HepG2 (cell line): ENCODE data around the gene GPR39. TPM values are rescaled to one million over a fixed set of nuclear protein-coding genes. Genes with fewer than 3 reads are reported as not detected.

Experiments
- ATAC-seq: fragments of 200-7000 bp; cut with Tn5 transposase; 3 replicates; pipeline ENCODE4 v1.9.1; 2020; ENCODE audit warnings: mild to moderate bottlenecking, moderate library complexity
- BruUV-seq: library from RNA; stranded (reverse); fragments of 400-500 nt; replicated peaks from 2 replicates; lab custom pipeline; 2021; lab: Mats Ljungman, UMichigan
- CTCF ChIA-PET: fragments of 300-600 bp; formaldehyde crosslinking; extraction: SDS; loops from one replicate; lab custom pipeline; 2021; ENCODE audit warnings: low total read pairs, inconsistent platforms, low intra/inter-chr PET ratio; lab: Yijun Ruan, JAX
- POLR2A ChIA-PET: fragments of 350-600 bp; sonication (Branson Sonifier 250); formaldehyde crosslinking; loops from one replicate; lab custom pipeline; 2020; ENCODE audit warnings: antibody characterized with exemption, inconsistent platforms; lab: Yijun Ruan, JAX
- DNase-seq: peaks from one replicate; pipeline ENCODE4 v3.0.0-alpha.2; 2015; ENCODE audit warnings: low spot score
- FAIRE-seq: peaks from 3 replicates; lab custom pipeline; 2011; peaks lifted over from hg19 to GRCh38; lab: Jason Lieb, UNC
- H2AFZ ChIP-seq: one replicate; pipeline ENCODE4 v1.6.1; 2011; ENCODE audit warnings: low read length, inconsistent platforms
- H3K27ac ChIP-seq: fragments of 300-600 bp; 3 replicates; pipeline ENCODE4 v1.8.0; 2011; ENCODE audit warnings: mixed run types, mild to moderate bottlenecking, mixed read lengths, low read length, inconsistent platforms; ENCODE audit not compliant: insufficient read depth; ENCODE audit errors: extremely low read length
- H3K27me3 ChIP-seq, 2 experiments: fragments of 200-600 bp in 1 of 2; 2 replicates in 1 of 2; 3 replicates in 1 of 2; pipeline versions ENCODE4 v1.6.0 to v1.8.0; 2011; ENCODE audit warnings: low read length in 2 of 2, mild to moderate bottlenecking in 2 of 2, moderate library complexity in 2 of 2, inconsistent platforms in 1 of 2; ENCODE audit not compliant: insufficient read depth in 2 of 2, control insufficient read depth in 1 of 2
- H3K36me3 ChIP-seq, 2 experiments: fragments of 200-600 bp in 1 of 2; replicated peaks in 1 of 2; 2 replicates in 1 of 2; 3 replicates in 1 of 2; pipeline versions ENCODE4 v1.5.1 to v1.8.0; 2011; ENCODE audit warnings: low read length in 2 of 2, inconsistent platforms in 1 of 2; ENCODE audit not compliant: insufficient read depth in 2 of 2, control insufficient read depth in 1 of 2
- H3K4me1 ChIP-seq: 2 replicates; pipeline ENCODE4 v1.5.1; 2012; ENCODE audit warnings: low read length, inconsistent platforms; ENCODE audit not compliant: insufficient read depth
- H3K4me2 ChIP-seq: 2 replicates; pipeline ENCODE4 v1.6.0; 2011; ENCODE audit warnings: low read depth, low read length, inconsistent platforms
- H3K4me3 ChIP-seq, 3 experiments: fragments of 200-600 bp in 1 of 3; sonication (generic), shearing (Covaris generic) in 1 of 3; replicated peaks in 1 of 3; 2 replicates each; pipeline ENCODE4 v1.5.1; 2011 to 2016; ENCODE audit warnings: low read length in 3 of 3, inconsistent platforms in 2 of 3, low read depth in 2 of 3, mild to moderate bottlenecking in 2 of 3, control low read depth in 1 of 3, mixed read lengths in 1 of 3; ENCODE audit not compliant: insufficient read depth in 1 of 3
- H3K79me2 ChIP-seq: one replicate; pipeline ENCODE4 v1.6.1; 2011; ENCODE audit warnings: low read length, inconsistent platforms; ENCODE audit not compliant: insufficient read depth
- H3K9ac ChIP-seq: 2 replicates; pipeline ENCODE4 v1.6.0; 2011; ENCODE audit warnings: mild to moderate bottlenecking, low read depth, low read length, inconsistent platforms; ENCODE audit not compliant: insufficient read depth
- H3K9me3 ChIP-seq: 2 replicates; pipeline ENCODE4 v1.5.1; 2012; ENCODE audit warnings: mild to moderate bottlenecking, low read length
- H4K20me1 ChIP-seq: 2 replicates; pipeline ENCODE4 v1.6.0; 2011; ENCODE audit warnings: inconsistent platforms, mild to moderate bottlenecking, low read length, moderate library complexity; ENCODE audit not compliant: insufficient read depth
- EEA1 ChIP-seq: sonication (generic); formaldehyde crosslinking; IDR thresholded peaks from 2 replicates; pipeline ENCODE4 v1.5.1; 2020; ENCODE audit warnings: mild to moderate bottlenecking, missing genetic modification reagents, borderline replicate concordance
- EED ChIP-seq: sonication (generic); formaldehyde crosslinking; IDR thresholded peaks from 2 replicates; pipeline ENCODE4 v1.5.0; 2020; ENCODE audit warnings: mild to moderate bottlenecking, missing genetic modification reagents
- HCFC1 ChIP-seq: fragments of 150-350 bp; IDR thresholded peaks from 2 replicates; pipeline ENCODE4 v1.6.1; 2014; ENCODE audit warnings: low read depth, low read length
- RBM22 ChIP-seq: fragments of 200-400 bp; formaldehyde crosslinking; optimal IDR thresholded peaks from 2 replicates; pipeline ENCODE3; 2017; ENCODE audit warnings: mild to moderate bottlenecking, low read length, moderate library complexity
- SMAD3 ChIP-seq: sonication (generic); formaldehyde crosslinking; IDR thresholded peaks from 2 replicates; pipeline ENCODE4 v1.4.0; 2020; ENCODE audit warnings: missing genetic modification reagents
- TARDBP ChIP-seq: sonication (generic); formaldehyde crosslinking; IDR thresholded peaks from 2 replicates; pipeline ENCODE4 v1.8.0; 2022; ENCODE audit warnings: mild to moderate bottlenecking, missing genetic modification reagents
- TBP ChIP-seq: sonication (generic); formaldehyde crosslinking; IDR thresholded peaks from 2 replicates; pipeline ENCODE4 v1.5.0; 2020; ENCODE audit warnings: missing genetic modification reagents
- ZFP36 ChIP-seq: fragments of 150-350 bp; IDR thresholded peaks from 2 replicates; pipeline ENCODE4 v1.6.1; 2018; ENCODE audit warnings: borderline replicate concordance, low read length, low read depth; ENCODE audit not compliant: partially characterized antibody
- ZNF431 ChIP-seq: sonication (generic); formaldehyde crosslinking; IDR thresholded peaks from 2 replicates; pipeline ENCODE4 v1.9.0; 2022; ENCODE audit warnings: missing genetic modification reagents, low read depth, mild to moderate bottlenecking, borderline replicate concordance
- ZNF468 ChIP-seq: sonication (generic); formaldehyde crosslinking; IDR thresholded peaks from 2 replicates; pipeline ENCODE4 v1.8.0; 2022; ENCODE audit warnings: mild to moderate bottlenecking, moderate library complexity, missing genetic modification reagents
- ZNF577 ChIP-seq: sonication (generic); formaldehyde crosslinking; IDR thresholded peaks from 2 replicates; pipeline ENCODE4 v1.4.0; 2020; ENCODE audit warnings: mild to moderate bottlenecking, low read depth, missing genetic modification reagents, borderline replicate concordance
- ZNF629 ChIP-seq: sonication (generic); formaldehyde crosslinking; conservative IDR thresholded peaks from 2 replicates; pipeline ENCODE4 v1.5.0; 2020; ENCODE audit warnings: missing genetic modification reagents
- ZNF761 ChIP-seq: sonication (generic); formaldehyde crosslinking; conservative IDR thresholded peaks from 2 replicates; pipeline ENCODE4 v1.4.0; 2020; ENCODE audit warnings: mild to moderate bottlenecking, missing genetic modification reagents
- ZSCAN9 ChIP-seq: IDR thresholded peaks from 2 replicates; pipeline ENCODE4 v1.6.1; 2016; ENCODE audit warnings: borderline replicate concordance
- WGBS: methylation state at CpG from one replicate; pipeline ENCODE4 v1.1.6; 2017; ENCODE audit warnings: low lambda C conversion rate; 5-methylcytosine and 5-hydroxymethylcytosine counted together
- in situ Hi-C: cut with HindIII; loops from 2 replicates; pipeline ENCODE4 v1.10.0; 2017; ENCODE audit warnings: low pct_unique_long_range_greater_than_20kb; ENCODE audit not compliant: extremely low pct_ligation_motif_present
- intact Hi-C: fragments of 100-400 bp; cut with micrococcal nuclease; formaldehyde crosslinking; loops from one replicate; pipeline ENCODE4 v1.10.0; 2022; ENCODE audit not compliant: unreplicated experiment
- polyA plus RNA-seq, 8 experiments: library from polyadenylated mRNA; depleted of rRNA in 3 of 8; stranded (reverse) in 7 of 8; unstranded in 1 of 8; fragments of >200 nt; fragmentation: Illumina TruSeq in 4 of 8; extraction: Trizol in 4 of 8; gene quantifications; 2 replicates each; pipeline versions ENCODE4 v1.2.1 to v1.2.3, GENCODE V29; 2011 to 2016; ENCODE audit warnings: low read depth in 4 of 8, missing spikeins in 1 of 8, mixed read lengths in 1 of 8; ENCODE audit not compliant: insufficient read depth in 1 of 8
- total RNA-seq, 5 experiments: library from RNA; depleted of rRNA; stranded (reverse); fragments of >200 nt; fragmentation: Illumina TruSeq; extraction: Trizol; gene quantifications; 2 replicates each; pipeline ENCODE4 v1.2.3, GENCODE V29; 2016; ENCODE audit warnings: low read depth in 1 of 5
- TF ChIP-seq, protein P1 (sequence below): sonication (generic); formaldehyde crosslinking; IDR thresholded peaks from 2 replicates; pipeline ENCODE4 v1.5.1; 2020; ENCODE audit warnings: mild to moderate bottlenecking, moderate library complexity, missing genetic modification reagents
- TF ChIP-seq, protein P2 (sequence below): IDR thresholded peaks from 2 replicates; pipeline ENCODE4 v1.6.1; 2016; ENCODE audit warnings: low read depth, borderline replicate concordance
- TF ChIP-seq, protein P3 (sequence below): sonication (generic); formaldehyde crosslinking; IDR thresholded peaks from 2 replicates; pipeline ENCODE4 v1.8.0; 2022; ENCODE audit warnings: missing genetic modification reagents, mild to moderate bottlenecking, inconsistent platforms, borderline replicate concordance

The GPR39 gene
- total and polyA plus RNA-seq, 2 of the 13 experiments (the other 11 are each of a cell fraction or from before 2014, with no cell fraction given) = 0.16 to 0.62 TPM

DNA sequence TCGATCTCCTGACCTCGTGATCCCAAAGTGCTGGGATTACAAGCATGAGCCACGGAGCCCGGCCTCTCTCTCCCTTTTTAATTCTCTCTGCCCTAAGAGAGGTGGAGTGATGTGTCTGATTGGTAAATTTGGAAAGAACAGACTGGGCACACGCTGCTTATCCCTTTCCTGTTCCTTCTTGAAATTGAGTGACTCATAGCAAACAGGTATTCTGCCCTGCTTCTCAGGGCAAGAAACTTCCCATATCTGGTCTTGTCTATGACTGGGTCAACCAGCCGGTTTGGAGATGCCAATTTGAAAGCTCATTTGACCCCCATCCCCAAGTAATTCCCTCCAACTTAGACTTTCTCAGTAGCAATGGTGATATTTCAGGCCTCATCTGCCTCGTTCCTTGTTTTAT lies 238.4 kb downstream of the GPR39 start (continued):
- no peak for TF ChIP-seq ZNF629 (CRISPR knock-in tag)

DNA sequence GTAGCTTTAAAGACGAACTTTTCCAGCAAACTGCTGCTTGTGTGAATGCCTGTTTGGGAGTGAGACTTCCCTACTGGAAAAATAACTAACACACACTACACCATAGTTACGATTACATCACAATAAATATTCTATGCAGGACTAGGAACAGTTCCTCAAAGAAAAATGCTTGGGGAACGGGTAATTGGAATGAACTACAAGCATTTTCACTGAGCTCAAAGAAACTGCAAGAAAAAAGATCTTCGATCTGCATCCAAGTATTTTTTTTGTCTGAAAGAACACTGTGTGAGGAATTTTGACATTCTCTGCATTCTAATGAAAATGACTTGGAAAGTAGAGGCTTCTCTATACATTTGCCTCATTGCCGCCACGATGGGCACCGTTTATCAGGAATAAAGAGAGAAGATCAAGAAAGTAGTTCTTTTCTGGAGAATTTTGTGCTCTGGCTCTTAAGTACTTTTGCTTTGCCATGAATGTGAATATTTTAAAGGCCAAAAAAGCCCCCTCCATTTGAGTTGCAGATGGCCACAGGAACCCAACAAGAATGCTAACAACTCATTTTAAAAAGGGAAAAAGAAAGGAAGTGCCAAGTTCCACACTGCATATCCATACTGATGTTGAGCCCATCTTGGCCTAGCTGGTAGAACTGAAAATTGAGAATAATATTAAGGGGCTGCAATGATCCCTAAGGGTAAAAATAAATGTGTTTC lies 239.8 kb downstream of the GPR39 start:
- Histone ChIP-seq H3K27me3 (no peaks in the 10 kb centered on the region), H3K4me3 (no peak overlapping the region), H3K36me3 (no peaks in the 10 kb centered on the region), H3K9ac (no peak overlapping the region), H3K27ac (no peak overlapping the region), H3K9me3 (no peaks in the 10 kb centered on the region), H4K20me1 (no peaks in the 10 kb centered on the region), H3K4me1 (no peaks in the 10 kb centered on the region), H2AFZ (no peak overlapping the region), H3K4me2 (no peak overlapping the region), H3K79me2 (no peaks in the 10 kb centered on the region)
- in situ Hi-C loops (loop anchor here (10.0 to 25.0 kb wide), 2 partner anchors 506 to 1188 kb away; no protein-coding TSS in a partner anchor), intact Hi-C loops (loop anchor here (10.0 kb wide), 1 partner anchor 392 kb away; no protein-coding TSS in a partner anchor)
- DNase-seq = no peak
- CTCF ChIA-PET = no interaction called here
- 4% methylated on average over 7 of the region's 7 CpGs for WGBS
- BruUV-seq = no TSS peak
- ATAC-seq = no peak
- TF ChIP-seq, protein P1, sequence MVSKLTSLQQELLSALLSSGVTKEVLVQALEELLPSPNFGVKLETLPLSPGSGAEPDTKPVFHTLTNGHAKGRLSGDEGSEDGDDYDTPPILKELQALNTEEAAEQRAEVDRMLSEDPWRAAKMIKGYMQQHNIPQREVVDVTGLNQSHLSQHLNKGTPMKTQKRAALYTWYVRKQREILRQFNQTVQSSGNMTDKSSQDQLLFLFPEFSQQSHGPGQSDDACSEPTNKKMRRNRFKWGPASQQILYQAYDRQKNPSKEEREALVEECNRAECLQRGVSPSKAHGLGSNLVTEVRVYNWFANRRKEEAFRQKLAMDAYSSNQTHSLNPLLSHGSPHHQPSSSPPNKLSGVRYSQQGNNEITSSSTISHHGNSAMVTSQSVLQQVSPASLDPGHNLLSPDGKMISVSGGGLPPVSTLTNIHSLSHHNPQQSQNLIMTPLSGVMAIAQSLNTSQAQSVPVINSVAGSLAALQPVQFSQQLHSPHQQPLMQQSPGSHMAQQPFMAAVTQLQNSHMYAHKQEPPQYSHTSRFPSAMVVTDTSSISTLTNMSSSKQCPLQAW (CRISPR knock-in tag) = no peak
- TF ChIP-seq, protein P2, sequence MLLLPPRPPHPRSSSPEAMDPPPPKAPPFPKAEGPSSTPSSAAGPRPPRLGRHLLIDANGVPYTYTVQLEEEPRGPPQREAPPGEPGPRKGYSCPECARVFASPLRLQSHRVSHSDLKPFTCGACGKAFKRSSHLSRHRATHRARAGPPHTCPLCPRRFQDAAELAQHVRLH (CRISPR knock-in tag) = no peak
- TF ChIP-seq TBP (CRISPR knock-in tag) (no peak), HCFC1 (no peak), ZSCAN9 (no peak), ZFP36 (no peak), ZNF468 (CRISPR knock-in tag) (no peak), ZNF577 (CRISPR knock-in tag) (no peak), SMAD3 (CRISPR knock-in tag) (no peak), ZNF431 (CRISPR knock-in tag) (no peak), RBM22 (no peak), EED (CRISPR knock-in tag) (no peak), EEA1 (no peak), TARDBP (no peak), ZNF761 (CRISPR knock-in tag) (no peak)
- TF ChIP-seq, protein P3, sequence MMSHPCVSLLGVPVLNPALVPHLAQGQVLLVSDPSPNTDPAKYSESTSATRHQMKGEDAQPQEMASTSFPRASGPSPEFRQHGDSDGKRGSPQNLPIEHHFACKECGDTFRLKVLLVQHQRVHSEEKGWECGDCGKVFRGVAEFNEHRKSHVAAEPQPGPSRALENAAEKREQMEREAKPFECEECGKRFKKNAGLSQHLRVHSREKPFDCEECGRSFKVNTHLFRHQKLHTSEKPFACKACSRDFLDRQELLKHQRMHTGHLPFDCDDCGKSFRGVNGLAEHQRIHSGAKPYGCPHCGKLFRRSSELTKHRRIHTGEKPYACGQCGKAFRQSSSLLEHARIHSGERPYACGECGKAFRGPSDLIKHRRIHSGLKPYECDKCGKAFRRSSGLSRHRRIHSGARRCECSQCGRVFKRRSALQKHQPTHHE = no peak
- POLR2A ChIA-PET = no interaction called here
- no peak for FAIRE-seq
